Esophagus muscularis mucosa (tissue), 4 donors: ENCODE measurements around the gene EPHA4. TPM values are rescaled to one million over a fixed set of nuclear protein-coding genes. Genes with fewer than 3 reads are reported as not detected.
A peak's percentile ranks its signal among the peaks of the same experiment; 100 is the strongest.

ENCODE experiments used
- DNase-seq: peaks from one replicate; pipeline ENCODE4 v3.0.0-alpha.2; 2017; ENCODE audit errors: extremely low spot score
- H3K27ac ChIP-seq, 4 donors: fragments of 200-600 bp; sonication (generic); replicated peaks in 1 of 4; 1 replicate in 3 of 4; 2 replicates in 1 of 4; pipeline ENCODE4 v1.5.1; 2016 to 2019; ENCODE audit warnings: mild to moderate bottlenecking in 1 of 4
- H3K27me3 ChIP-seq, 4 donors: fragments of 200-600 bp; sonication (generic); one replicate each; pipeline versions ENCODE4 v1.5.1 to v1.6.0; 2016 to 2019
- H3K36me3 ChIP-seq, 4 donors: fragments of 200-600 bp; sonication (generic); one replicate each; pipeline ENCODE4 v1.5.1; 2016 to 2019
- H3K4me1 ChIP-seq, 4 donors: fragments of 200-600 bp; sonication (generic); one replicate each; pipeline ENCODE4 v1.5.1; 2016 to 2019
- H3K4me3 ChIP-seq, 4 donors: fragments of 200-600 bp; sonication (generic); 1 replicate in 2 of 4; 2 replicates in 2 of 4; pipeline ENCODE4 v1.5.1; 2016 to 2019; ENCODE audit warnings: mild to moderate bottlenecking in 4 of 4, moderate library complexity in 1 of 4
- H3K9me3 ChIP-seq, 4 donors: fragments of 200-600 bp; sonication (generic); 1 replicate in 3 of 4; 2 replicates in 1 of 4; pipeline ENCODE4 v1.5.1; 2016 to 2019
- CTCF ChIP-seq, 3 experiments: fragments of 200-600 bp in 2 of 3; fragments of 450-650 bp in 1 of 3; sonication (generic) in 2 of 3; IDR thresholded peaks; one replicate each; pipeline ENCODE4 v1.5.1; 2017 to 2019; ENCODE audit warnings: antibody characterized with exemption in 3 of 3, mild to moderate bottlenecking in 2 of 3, moderate library complexity in 1 of 3
- EP300 ChIP-seq: sonication (generic); formaldehyde crosslinking; IDR thresholded peaks from one replicate; pipeline ENCODE4 v1.6.1; 2017; ENCODE audit warnings: antibody characterized with exemption
- POLR2A ChIP-seq: fragments of 450-650 bp; IDR thresholded peaks from one replicate; pipeline ENCODE4 v1.6.1; 2017; ENCODE audit warnings: antibody characterized with exemption, moderate library complexity, mild to moderate bottlenecking, low read depth
- POLR2AphosphoS5 ChIP-seq, 2 donors: sonication (generic); formaldehyde crosslinking; IDR thresholded peaks; one replicate each; pipeline ENCODE4 v1.6.1; 2017; ENCODE audit warnings: antibody characterized with exemption in 2 of 2
- WGBS: methylation state at CpG from one replicate; pipeline ENCODE4 v1.1.5; 2018; 5-methylcytosine and 5-hydroxymethylcytosine counted together
- intact Hi-C: fragments of 100-400 bp; cut with DNase I; formaldehyde crosslinking; loops from one replicate; pipeline ENCODE4 v1.15.1; 2023
- total RNA-seq, 4 donors: library from RNA; depleted of rRNA; stranded (reverse); fragments of >200 nt; gene quantifications; one replicate each; pipeline versions ENCODE4 v1.1.0 to v1.2.1, GENCODE V29; 2016

EPHA4 gene
- total RNA-seq, 4 donors from 2014 or later = 15.4 to 25.9 (median 20.2) TPM

DNA sequence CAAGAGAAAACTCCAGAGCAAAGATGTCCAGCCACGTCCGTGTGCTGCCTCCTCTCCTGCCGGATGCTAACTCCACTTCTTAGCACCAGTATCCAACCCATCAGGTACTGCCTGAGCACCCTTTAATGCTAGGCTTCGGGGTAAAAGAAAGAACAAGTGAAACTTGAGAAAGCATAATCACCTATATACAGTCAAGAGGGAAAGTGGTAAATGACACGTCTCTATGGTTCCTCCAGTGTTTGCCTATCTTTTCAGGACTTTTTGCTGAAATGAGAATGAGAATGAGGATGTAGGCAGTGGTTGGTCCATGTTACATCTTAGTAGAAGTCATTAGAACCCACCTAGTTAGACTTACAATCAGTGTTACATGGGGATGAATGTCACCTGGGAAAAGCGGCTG lies 47.9 kb downstream of the EPHA4 start:
- Histone ChIP-seq H3K9me3 (no peaks in the 10 kb centered on the region), H3K27ac (no peak overlapping the region), H3K4me3 (no peak overlapping the region), H3K4me1 (peaks cover 0 to 11% (median 5%) of the 10 kb centered on the region in 4 donors), H3K27me3 (no peaks in the 10 kb centered on the region), H3K36me3 (peaks cover 0 to 3% (median 0%) of the 10 kb centered on the region in 4 donors)
- intact Hi-C loops = no loop called here
- TF ChIP-seq POLR2AphosphoS5 (IDR thresholded peaks at IDR 0.05) (no peak), CTCF (IDR thresholded peaks at IDR 0.05) (no peak), POLR2A (no peak), EP300 (no peak)
- 88% methylated on average over 6 of the region's 6 CpGs for WGBS
- peak; percentile 29 for DNase-seq

DNA sequence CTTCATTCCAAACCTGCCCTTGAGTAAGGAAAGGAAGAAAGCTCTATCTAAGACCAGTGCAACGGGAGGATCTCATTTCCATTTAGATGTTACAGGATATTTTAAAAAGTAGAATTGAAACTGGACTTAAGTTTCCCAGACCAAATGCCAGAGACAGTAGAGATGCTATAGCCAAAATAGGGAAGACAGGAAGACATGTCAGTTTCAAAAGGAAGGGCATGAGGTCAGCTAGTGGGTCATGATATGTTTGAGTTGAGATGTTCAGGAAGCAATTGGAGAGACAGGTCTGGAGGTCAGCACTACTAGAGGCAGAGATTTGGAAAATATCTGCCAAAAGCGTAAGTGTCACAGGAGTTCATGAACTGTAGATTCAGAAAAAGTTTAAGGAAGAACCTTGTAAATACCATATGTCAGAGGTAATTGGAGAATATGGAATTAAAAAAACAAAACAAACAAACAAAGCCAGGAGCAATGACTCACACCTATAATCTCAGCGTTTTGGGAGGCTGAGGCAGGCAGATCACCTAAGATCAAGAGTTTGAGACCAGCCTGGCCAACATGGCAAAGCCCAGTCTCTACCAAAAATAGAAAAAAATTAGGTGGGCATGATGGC lies 50.8 kb downstream of the EPHA4 start:
- Histone ChIP-seq H3K27ac (no peak overlapping the region), H3K36me3 (peaks cover 0 to 3% (median 0%) of the 10 kb centered on the region in 4 donors), H3K4me1 (peaks cover 0 to 21% (median 12%) of the 10 kb centered on the region in 4 donors), H3K4me3 (no peak overlapping the region), H3K27me3 (no peaks in the 10 kb centered on the region), H3K9me3 (no peaks in the 10 kb centered on the region)
- intact Hi-C loops = no loop called here
- WGBS = 80% methylated on average over 3 of the region's 3 CpGs
- DNase-seq = peak; percentile 29
- no peak for TF ChIP-seq CTCF (IDR thresholded peaks at IDR 0.05)
- TF ChIP-seq POLR2A = no peak
- no peak for TF ChIP-seq EP300
- TF ChIP-seq POLR2AphosphoS5 (IDR thresholded peaks at IDR 0.05) = no peak

DNA sequence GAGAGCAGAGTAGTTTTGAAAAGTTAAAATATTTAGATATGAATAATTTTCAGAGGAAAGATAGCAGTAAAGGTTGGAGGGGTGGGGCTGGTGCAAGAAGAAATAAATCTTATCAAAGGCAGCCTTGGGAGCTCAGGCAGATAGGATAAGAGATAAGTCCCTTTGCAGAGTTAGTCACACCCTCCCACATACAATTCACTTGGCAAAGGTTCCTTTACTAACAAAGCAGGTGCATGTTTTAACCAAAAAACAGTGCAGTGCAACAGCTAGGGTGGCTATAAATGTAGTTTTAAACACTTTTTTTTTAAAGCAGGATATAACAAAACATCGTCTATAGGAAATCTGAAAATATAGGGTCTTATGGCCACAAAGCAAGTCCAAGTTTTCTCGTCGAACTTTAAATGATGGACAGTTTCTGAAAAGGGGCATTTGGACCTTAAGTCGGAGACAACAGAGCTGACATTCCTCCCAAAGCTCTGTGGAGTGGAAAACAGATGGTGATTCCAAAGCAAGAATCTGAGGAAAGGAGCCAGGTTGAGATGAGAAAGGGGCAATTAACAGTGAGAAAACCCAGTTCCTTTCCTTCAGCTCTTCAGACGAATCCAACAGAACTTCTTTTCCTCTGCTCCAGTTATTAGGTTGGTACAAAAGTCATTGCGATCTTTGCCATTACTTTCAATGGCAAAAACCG lies 53.0 kb downstream of the EPHA4 start:
- peaks cover 4 to 22% (median 15%) of the 10 kb centered on the region in 4 donors for H3K4me1 ChIP-seq
- intact Hi-C loops = no loop called here
- H3K27me3 ChIP-seq = no peaks in the 10 kb centered on the region
- H3K27ac ChIP-seq = no peak overlapping the region
- TF ChIP-seq EP300 = no peak
- TF ChIP-seq POLR2AphosphoS5 (IDR thresholded peaks at IDR 0.05) = no peak
- TF ChIP-seq CTCF (IDR thresholded peaks at IDR 0.05) = no peak
- no peak for TF ChIP-seq POLR2A
- no peak overlapping the region for H3K4me3 ChIP-seq
- WGBS = 74% methylated on average over 7 of the region's 7 CpGs
- no peaks in the 10 kb centered on the region for H3K9me3 ChIP-seq
- peaks cover 0 to 3% (median 0%) of the 10 kb centered on the region in 4 donors for H3K36me3 ChIP-seq
- peak; percentile 45 for DNase-seq

GRCh38 chr2:221518201-221518934 lies 53.7 kb downstream of the EPHA4 start:
- Histone ChIP-seq H3K27me3 (no peaks in the 10 kb centered on the region), H3K36me3 (no peaks in the 10 kb centered on the region), H3K4me1 (peaks cover 4 to 22% (median 15%) of the 10 kb centered on the region in 4 donors), H3K4me3 (no peak overlapping the region), H3K9me3 (no peaks in the 10 kb centered on the region), H3K27ac (no peak overlapping the region)
- peak; percentile 47 for DNase-seq
- intact Hi-C loops = no loop called here
- WGBS = 68% methylated on average over 7 of the region's 7 CpGs
- TF ChIP-seq POLR2AphosphoS5 (IDR thresholded peaks at IDR 0.05) = no peak
- no peak for TF ChIP-seq EP300
- no peak for TF ChIP-seq CTCF (IDR thresholded peaks at IDR 0.05)
- no peak for TF ChIP-seq POLR2A
